GM19324 (cell line): ENCODE results near the gene POLN.

Source experiments
- ATAC-seq: cut with Tn5 transposase; IDR thresholded peaks from one replicate; pipeline ENCODE4 v1.9.1; 2021; ENCODE audit warnings: mild to moderate bottlenecking, moderate library complexity; ENCODE audit not compliant: unreplicated experiment, low FRiP score

POLN gene

GRCh38 chr4:2089222-2089621 is 152.7 kb downstream of the POLN start:
- ATAC-seq, result no peak

GRCh38 chr4:2087170-2087569 is 154.8 kb downstream of the POLN start:
- ATAC-seq, result no peak

DNA sequence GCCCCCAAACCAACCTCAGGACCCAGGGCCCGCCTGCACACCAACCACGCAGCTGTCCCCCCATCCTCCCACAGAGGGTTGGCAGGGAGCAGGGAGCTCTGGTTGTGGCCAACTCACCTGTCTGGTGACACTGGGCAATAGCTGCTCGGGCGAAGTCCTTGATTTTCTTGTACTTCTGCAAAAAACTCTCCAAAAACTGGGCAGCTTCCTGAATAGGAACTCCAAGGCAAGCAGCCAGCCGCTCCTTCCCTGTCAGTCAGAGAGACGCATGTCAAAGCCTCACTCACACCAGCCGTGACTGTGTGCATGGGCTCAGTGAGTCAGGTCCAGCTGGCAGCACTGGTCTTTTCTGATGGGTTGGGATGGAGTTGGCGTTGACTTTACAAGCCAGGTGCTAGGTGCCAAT is 156.4 kb downstream of the POLN start:
- ATAC-seq, result no peak

- ATAC-seq, result no peak
Observed at GRCh38 chr4:2084316-2084715, 157.6 kb downstream of the POLN start.

GRCh38 chr4:2083826-2084160 is 158.1 kb downstream of the POLN start:
- ATAC-seq, result no peak

DNA sequence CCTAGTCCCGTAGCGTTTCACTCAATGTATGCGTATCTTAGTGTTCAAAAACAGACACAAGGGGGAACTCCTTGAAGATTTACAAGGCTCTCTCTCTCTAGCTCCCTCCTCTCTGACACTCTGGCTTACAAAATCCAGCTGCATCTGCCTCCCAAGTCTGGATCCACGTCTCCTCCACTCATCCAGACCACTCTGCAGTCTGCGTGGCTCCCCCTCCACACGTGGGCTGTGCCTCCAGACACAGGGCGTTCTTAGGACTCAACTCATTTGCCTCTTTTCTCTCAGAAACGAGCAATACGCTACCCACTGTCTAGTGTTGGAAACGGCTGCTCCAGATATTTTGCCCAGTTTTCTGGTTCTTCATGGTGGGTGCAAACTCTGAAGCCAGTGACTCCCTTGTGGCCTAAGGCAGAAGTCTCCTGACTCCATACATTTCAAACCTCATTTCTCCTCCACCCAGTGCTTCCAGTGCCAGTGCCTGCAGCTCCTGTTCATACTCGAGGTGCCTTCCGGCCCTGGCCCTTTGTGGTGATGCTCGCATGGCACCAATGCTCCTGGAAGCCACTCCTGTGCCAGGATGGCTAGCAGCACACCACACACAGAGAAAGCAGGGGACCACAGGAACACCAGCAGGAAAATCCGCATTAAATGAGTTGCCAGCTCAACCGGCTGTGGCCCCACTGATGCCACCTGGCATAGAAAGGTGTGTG is 158.7 kb downstream of the POLN start:
- no peak for ATAC-seq

DNA sequence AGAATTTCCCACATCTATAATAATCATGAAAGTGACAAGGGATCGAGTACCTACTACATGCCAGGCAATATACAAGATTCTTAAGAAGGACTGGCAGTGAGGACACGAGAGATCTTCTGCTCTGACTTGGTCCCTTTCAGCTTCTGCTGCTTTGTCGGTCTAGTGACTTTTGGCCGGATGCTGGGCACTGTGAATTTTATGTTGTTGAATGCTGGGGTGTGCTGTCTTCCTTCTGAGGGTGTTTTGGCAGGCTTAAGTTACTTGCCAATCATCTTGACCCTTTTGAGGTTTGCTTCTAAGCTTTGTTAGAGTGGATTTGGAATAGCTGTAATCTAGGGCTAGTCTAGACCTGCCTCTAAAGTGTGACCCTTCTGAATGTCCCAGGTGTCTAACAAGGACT is 159.3 kb downstream of the POLN start:
- no peak for ATAC-seq

DNA sequence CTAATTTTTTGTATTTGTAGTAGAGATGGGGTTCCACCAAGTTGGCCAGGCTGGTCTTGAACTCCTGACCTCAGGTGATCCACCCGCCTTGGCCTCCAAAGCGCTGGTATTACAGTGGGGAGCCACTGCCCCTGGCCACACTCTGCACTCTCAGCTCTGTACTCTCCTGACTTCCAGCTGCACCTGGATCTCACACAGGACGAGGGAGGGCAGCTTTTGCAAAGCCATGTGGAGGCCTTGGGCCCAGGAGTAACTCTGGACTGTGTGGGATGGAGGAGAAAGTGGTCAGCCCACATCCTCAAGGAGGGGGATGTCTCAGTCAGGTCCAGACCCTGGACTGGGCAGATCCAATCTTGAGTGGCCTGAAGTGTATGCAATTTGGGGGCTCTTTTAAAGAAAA is 159.8 kb downstream of the POLN start:
- no peak for ATAC-seq

- ATAC-seq, result no peak
Observed at GRCh38 chr4:2081540-2081939, 160.4 kb downstream of the POLN start.

DNA sequence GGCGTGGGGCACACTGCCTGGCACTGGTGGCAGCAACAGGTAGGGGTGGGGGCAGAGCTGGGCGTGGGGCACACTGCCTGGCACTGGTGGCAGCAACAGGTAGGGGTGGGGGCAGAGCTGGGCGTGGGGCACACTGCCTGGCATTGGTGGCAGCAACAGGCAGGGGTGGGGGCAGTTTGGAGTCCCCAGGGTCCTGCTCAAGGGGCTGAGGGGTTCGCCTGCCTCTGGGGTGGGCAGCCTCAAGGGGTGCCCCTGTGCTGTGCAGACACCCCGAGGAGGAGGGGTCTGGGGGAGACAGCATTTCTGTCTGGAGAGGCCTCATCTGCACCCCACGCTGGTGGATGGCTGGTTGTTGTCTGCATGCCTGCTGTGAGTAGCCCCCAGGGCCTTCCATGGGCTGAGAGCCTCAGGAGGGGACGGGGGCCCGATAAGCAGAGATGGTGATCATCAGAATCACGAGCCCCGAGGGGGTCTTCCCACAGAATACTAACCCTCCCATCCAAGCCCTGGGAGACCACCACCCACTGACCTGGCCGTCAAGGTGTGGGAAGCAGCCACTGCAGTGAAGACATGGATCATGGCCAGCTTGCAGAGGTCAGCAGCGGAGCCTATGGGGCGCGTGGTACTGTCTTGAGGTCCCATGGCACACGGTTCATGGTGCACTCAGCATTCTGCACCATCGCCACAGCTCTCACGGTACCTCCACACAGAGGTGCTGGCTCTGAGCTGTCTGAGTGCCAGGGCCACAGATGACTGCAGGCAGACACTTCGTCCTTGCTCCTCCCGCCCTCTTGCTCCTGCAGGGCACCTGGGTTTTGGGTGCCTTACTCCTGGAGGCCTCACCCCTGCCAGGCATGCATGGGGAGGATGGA is 161.3 kb downstream of the POLN start:
- no peak for ATAC-seq

GRCh38 chr4:2079926-2080325 is 162.0 kb downstream of the POLN start:
- ATAC-seq, result no peak

DNA sequence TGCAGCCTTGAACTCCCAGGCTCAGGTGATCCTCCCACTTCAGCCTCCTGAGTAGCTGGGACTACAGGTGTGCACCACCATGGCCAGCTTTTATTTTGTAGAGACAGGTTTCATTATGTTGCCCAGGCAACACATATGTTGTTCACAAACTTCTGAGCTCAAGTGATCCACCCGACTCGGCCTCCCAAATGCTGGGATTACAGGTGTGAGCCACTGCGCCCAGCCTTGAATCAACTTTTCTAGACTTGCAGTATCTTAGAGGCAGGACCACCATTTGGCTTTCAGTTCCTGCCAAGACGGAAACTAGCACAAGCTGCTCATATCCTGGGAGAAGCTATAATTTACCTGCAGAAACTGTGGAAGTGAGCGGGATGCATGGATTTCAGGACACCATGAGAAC is 162.9 kb downstream of the POLN start:
- ATAC-seq, result no peak

- ATAC-seq, result no peak
Observed at GRCh38 chr4:2078584-2078983, 163.3 kb downstream of the POLN start.

DNA sequence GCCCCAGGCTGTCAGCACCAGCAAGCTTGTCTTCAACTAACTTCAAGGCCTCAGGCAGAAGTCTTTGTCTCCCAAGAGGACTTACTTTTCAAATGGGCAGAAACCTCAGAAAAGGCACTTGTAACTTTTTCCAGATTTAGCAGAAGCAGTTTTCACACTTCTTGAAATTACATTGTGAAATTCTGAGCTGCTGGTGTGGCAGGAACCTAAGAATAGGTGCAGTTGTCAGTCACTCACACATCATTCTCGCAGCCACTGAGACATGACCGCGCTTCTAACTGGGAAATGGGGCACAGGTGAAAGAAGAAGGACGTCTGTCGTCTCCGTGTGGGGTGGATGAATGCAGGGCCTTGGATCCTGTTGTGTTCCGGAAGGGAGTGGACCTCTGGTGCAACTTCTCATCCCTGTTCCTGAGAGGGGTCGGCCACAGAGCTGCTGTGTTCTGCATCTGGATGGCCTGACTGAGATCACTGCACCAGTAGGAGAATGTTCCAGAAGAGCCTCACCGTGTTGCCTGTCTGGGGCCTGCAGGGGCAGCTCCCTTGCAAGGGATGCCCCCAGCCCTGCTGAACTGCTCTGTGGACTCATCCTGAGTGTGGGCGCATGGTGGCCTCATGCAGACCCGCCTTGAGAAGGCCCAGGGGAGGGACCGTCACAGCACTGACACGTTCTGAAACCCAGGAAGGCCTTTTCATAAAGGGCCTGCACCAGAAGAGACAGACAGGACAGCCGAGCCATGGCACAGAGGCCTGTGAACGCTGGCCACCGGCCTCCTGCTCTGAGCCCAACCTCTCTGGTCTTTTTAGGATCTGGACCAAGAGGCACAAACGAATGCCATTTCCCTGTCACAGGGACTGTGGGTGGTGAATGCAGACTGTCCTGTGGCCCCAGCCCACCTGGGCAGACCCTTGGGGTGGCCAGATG is 164.1 kb downstream of the POLN start:
- ATAC-seq, result no peak

- no peak for ATAC-seq
Observed at GRCh38 chr4:2076908-2077536, 164.9 kb downstream of the POLN start.

DNA sequence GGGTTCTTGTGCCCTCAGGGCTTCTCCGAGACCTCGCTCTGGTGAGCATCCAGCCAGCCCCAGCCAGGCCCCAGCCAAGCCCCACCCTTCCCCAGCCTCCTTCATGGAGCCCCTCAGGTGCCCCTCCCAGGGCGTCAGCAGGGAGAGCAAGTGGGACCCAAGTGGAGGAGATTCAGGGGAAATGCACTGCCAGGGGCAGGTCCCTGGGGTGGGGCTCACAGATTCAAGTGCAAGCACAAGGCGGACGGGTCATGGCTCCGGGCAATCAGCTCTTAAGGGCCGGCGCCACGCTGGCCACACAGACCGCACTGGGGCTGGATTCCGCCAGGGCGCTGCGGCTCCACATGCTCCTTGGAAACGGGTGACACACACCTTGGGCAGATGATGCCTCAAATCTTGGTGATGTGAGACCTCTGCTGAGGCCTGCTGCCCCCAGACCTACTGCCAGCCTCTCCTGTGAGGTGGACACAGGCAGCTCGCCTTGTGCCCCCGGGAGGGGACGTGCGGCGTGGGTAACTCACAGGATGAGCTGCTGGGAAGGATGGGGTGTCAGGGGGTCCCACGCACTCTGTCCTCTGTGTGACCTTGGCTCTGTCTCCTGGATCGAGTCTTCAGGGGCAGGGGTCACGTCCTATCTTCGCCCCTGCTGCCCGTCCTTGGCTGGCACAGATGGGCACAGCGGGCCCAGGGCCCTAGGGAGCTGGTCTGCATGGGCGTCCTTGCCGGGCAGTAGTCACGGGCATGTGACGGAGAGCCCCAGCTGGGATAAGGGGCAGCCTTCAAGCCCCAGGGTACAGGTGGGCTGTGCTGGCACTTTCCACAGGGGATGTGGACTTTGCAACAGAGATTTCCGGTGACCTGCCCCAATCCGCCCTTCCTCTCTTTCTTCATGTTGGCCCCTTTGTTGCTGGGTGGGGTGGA is 165.7 kb downstream of the POLN start:
- no peak for ATAC-seq

DNA sequence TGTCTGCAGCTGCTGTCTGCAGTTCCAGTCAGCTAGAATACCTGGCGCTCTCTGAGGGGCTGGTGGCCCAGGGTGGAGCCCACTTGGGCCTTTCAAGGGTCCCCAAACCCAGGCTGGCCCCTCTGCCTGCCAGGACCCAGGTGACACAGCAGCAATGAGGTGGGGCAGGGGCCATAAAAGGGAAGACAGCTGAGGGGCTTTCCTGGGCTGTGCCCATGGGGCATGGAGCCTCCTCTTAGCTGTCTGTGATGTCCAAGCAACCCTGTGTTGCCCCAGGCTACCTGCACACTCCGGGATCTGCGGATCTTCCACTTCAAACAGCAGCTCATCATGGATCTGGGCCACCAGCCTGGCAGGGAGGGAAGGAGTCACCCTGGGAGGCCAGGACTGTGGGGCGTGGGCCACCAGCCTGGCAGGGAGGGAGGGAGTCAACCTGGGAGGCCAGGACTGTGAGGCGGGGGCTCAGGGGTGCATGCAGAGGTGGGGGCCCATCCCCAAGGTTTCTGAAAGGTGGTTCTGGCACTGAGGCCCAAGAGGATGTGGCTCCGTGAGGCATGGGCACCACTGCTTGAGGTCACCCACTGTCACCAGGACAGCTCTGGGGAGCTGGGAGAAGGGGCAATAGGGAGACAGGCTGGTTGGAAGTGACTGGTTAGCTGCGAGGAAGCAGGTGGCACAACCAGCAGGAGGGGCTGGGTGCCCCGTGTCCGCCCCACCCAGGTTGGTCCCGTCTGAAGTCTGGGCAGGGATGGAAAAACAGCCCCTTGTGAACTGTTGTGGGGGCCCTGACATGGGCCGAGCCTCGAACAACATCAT is 166.5 kb downstream of the POLN start:
- no peak for ATAC-seq

- no peak for ATAC-seq
Observed at GRCh38 chr4:2074588-2074987, 167.3 kb downstream of the POLN start.
